Omental fat pad (tissue), 4 donors: ENCODE data around the gene TEX14. TPM values are rescaled to one million over a fixed set of nuclear protein-coding genes. Genes with fewer than 3 reads are reported as not detected.

Experiments
- ATAC-seq: fragments of 150-250 bp; one replicate; pipeline ENCODE4 v1.9.1; 2016; ENCODE audit warnings: mild to moderate bottlenecking, moderate library complexity; ENCODE audit not compliant: low FRiP score
- DNase-seq: peaks from one replicate; pipeline ENCODE4 v3.0.0-alpha.2; 2019; ENCODE audit warnings: low spot score
- CTCF ChIP-seq, 3 donors: fragments of 450-650 bp; IDR thresholded peaks; one replicate each; pipeline ENCODE4 v1.5.1; 2016 to 2017; ENCODE audit warnings: antibody characterized with exemption in 3 of 3, mild to moderate bottlenecking in 3 of 3, moderate library complexity in 2 of 3
- total RNA-seq, 4 donors: library from RNA; depleted of rRNA; stranded (reverse); fragments of >200 nt; gene quantifications; one replicate each; pipeline ENCODE4 v1.1.0, GENCODE V29; 2016

TEX14 gene
- total RNA-seq, 4 donors from 2014 or later = 0.19 to 1.3 (median 0.39) TPM

- no peak for ATAC-seq
- no peak for DNase-seq
- TF ChIP-seq CTCF (IDR thresholded peaks at IDR 0.05) = no peak
Measured at GRCh38 chr17:58618336-58618735, 73.5 kb downstream of the TEX14 start.

- no peak for DNase-seq
- TF ChIP-seq CTCF (IDR thresholded peaks at IDR 0.05) = no peak
Measured at GRCh38 chr17:58617563-58617962, 74.3 kb downstream of the TEX14 start.

GRCh38 chr17:58615768-58616659 lies 75.8 kb downstream of the TEX14 start:
- no peak for TF ChIP-seq CTCF (IDR thresholded peaks at IDR 0.05)
- no peak for ATAC-seq
- no peak for DNase-seq

More at GRCh38 chr17:58617563-58617962, 74.3 kb downstream of the TEX14 start:
- ATAC-seq = no peak

GRCh38 chr17:58614859-58615459 lies 76.9 kb downstream of the TEX14 start:
- DNase-seq (no peak), ATAC-seq (no peak)
- TF ChIP-seq CTCF (IDR thresholded peaks at IDR 0.05) = no peak

GRCh38 chr17:58611331-58611730 lies 80.5 kb downstream of the TEX14 start:
- ATAC-seq (no peak), DNase-seq (no peak)
- TF ChIP-seq CTCF (IDR thresholded peaks at IDR 0.05) = no peak

GRCh38 chr17:58606934-58607333 lies 84.9 kb downstream of the TEX14 start:
- no peak for ATAC-seq
- no peak for TF ChIP-seq CTCF (IDR thresholded peaks at IDR 0.05)
- no peak for DNase-seq
